ENCODE results near the gene POLR3GL.
"Not testable (repeated sequence)": the region's sequence is repeated elsewhere in the genome, so short reads cannot be mapped to it uniquely, and the experiment has no call there.

The POLR3GL gene

GRCh38 chr1:145964328-145965118 lies at the start of gene POLR3GL, which contains the start of gene ANKRD34A:
Gene POLR3GL, plus strand, starts transcription at chr1:145964690. Its CDS starts 10,176 bp downstream, at chr1:145974866.
Gene ANKRD34A, minus strand, starts transcription at chr1:145964575. Its CDS starts 2,816 bp downstream, at chr1:145961759.
- H3K4me1 Mint-ChIP-seq: peaks cover 37% of the 10 kb centered on the region
- peaks cover 9% of the 10 kb centered on the region for H3K36me3 Mint-ChIP-seq (ENCODE audit: low read depth)
- H3K9me3 Mint-ChIP-seq: peaks cover 5% of the 10 kb centered on the region
- H3K27me3 Mint-ChIP-seq (ENCODE audit: low read depth): peaks cover 22% of the 10 kb centered on the region
- H3K27ac Mint-ChIP-seq: peak within 1 kb of the TSS; percentile 93 to 98 (median 98)
- peak within 1 kb of the TSS; percentile 86 to 92 (median 91) for H3K4me3 Mint-ChIP-seq
- TF ChIP-seq CTCF (IDR thresholded peaks at IDR 0.05; ENCODE audit: unreplicated experiment in 3 of 3): no peak

- Mint-ChIP-seq H3K36me3 (ENCODE audit: low read depth) (peaks cover 44% of the 10 kb centered on the region), H3K27me3 (ENCODE audit: low read depth) (no peaks in the 10 kb centered on the region), H3K9me3 (no peaks in the 10 kb centered on the region), H3K27ac (peak overlapping the region in 1 of 3 experiments; percentile 56), H3K4me1 (peaks cover 21% of the 10 kb centered on the region), H3K4me3 (peak overlapping the region; percentile 92 to 98 (median 97))
- TF ChIP-seq CTCF (IDR thresholded peaks at IDR 0.05; ENCODE audit: unreplicated experiment in 3 of 3): no peak
These were observed 47.7 kb upstream of the POLR3GL start for GRCh38 chr1:145916745-145917144.

GRCh38 chr1:145917595-145917994 lies 46.9 kb upstream of the POLR3GL start:
- Mint-ChIP-seq H3K27ac (peak overlapping the region; percentile 97 to 99 (median 99)), H3K27me3 (ENCODE audit: low read depth) (no peaks in the 10 kb centered on the region), H3K9me3 (no peaks in the 10 kb centered on the region), H3K36me3 (ENCODE audit: low read depth) (peaks cover 36% of the 10 kb centered on the region), H3K4me3 (peak overlapping the region; percentile 92 to 98 (median 97)), H3K4me1 (peaks cover 21% of the 10 kb centered on the region)
- TF ChIP-seq CTCF (IDR thresholded peaks at IDR 0.05; ENCODE audit: unreplicated experiment in 3 of 3): no peak

GRCh38 chr1:145918144-145918991 lies 46.1 kb upstream of the POLR3GL start, which contains the start of gene PEX11B:
Gene PEX11B, minus strand, starts transcription at chr1:145918717. Its CDS starts 29 bp downstream, at chr1:145918688.
- Mint-ChIP-seq H3K36me3 (ENCODE audit: low read depth) (peaks cover 38% of the 10 kb centered on the region), H3K4me1 (peaks cover 21% of the 10 kb centered on the region), H3K4me3 (peak within 1 kb of the TSS; percentile 92 to 98 (median 97)), H3K27me3 (ENCODE audit: low read depth) (no peaks in the 10 kb centered on the region), H3K27ac (peak within 1 kb of the TSS; percentile 97 to 99 (median 99)), H3K9me3 (no peaks in the 10 kb centered on the region)
- TF ChIP-seq CTCF (IDR thresholded peaks at IDR 0.05; ENCODE audit: unreplicated experiment in 3 of 3): no peak

GRCh38 chr1:145918992-145919939 lies 45.2 kb upstream of the POLR3GL start:
- Mint-ChIP-seq H3K4me3 (peak overlapping the region; percentile 92 to 98 (median 97)), H3K36me3 (ENCODE audit: low read depth) (peaks cover 32% of the 10 kb centered on the region), H3K27ac (peak overlapping the region; percentile 97 to 99 (median 99)), H3K9me3 (no peaks in the 10 kb centered on the region), H3K4me1 (peaks cover 21% of the 10 kb centered on the region), H3K27me3 (ENCODE audit: low read depth) (no peaks in the 10 kb centered on the region)
- TF ChIP-seq CTCF (IDR thresholded peaks at IDR 0.05; ENCODE audit: unreplicated experiment in 3 of 3): no peak

GRCh38 chr1:145920297-145920696 lies 44.2 kb upstream of the POLR3GL start:
- Mint-ChIP-seq H3K27ac (peak overlapping the region in 2 of 3 experiments; percentile 97 to 99), H3K4me3 (peak overlapping the region; percentile 92 to 98 (median 97)), H3K4me1 (peaks cover 21% of the 10 kb centered on the region), H3K36me3 (ENCODE audit: low read depth) (peaks cover 24% of the 10 kb centered on the region)
- H3K27me3 Mint-ChIP-seq (ENCODE audit: low read depth); H3K9me3 Mint-ChIP-seq: not testable (repeated sequence)
